Measurements from ENCODE around the gene ZBTB20.

ZBTB20 gene

DNA sequence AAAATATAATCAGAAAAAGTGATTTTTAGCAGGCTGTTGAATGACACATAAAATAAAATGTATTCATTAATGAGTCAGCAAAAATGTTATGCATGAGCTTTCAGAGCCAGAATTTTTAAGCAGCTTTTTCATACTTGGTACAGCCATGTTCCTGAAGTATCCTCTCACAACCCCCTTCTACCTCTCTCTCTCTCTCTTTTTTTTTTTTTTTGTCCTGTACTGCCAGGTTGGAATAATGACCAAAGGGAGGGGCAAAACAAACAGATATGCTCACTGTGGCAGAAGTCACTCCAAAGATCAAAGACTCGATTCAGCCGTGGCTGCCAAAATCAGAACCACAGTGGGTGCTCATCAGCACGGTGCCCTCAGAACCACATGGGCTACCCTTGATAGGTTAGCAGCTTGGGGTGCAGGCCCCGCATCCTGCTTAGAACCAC lies 383.0 kb downstream of the ZBTB20 start:
- peak; percentile 23 for DNase-seq (ENCODE audit: low read depth)
- TF ChIP-seq, protein P1, sequence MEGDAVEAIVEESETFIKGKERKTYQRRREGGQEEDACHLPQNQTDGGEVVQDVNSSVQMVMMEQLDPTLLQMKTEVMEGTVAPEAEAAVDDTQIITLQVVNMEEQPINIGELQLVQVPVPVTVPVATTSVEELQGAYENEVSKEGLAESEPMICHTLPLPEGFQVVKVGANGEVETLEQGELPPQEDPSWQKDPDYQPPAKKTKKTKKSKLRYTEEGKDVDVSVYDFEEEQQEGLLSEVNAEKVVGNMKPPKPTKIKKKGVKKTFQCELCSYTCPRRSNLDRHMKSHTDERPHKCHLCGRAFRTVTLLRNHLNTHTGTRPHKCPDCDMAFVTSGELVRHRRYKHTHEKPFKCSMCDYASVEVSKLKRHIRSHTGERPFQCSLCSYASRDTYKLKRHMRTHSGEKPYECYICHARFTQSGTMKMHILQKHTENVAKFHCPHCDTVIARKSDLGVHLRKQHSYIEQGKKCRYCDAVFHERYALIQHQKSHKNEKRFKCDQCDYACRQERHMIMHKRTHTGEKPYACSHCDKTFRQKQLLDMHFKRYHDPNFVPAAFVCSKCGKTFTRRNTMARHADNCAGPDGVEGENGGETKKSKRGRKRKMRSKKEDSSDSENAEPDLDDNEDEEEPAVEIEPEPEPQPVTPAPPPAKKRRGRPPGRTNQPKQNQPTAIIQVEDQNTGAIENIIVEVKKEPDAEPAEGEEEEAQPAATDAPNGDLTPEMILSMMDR (conservative IDR thresholded peaks at IDR 0.05; ENCODE audit: control insufficient read depth, insufficient read depth, low read depth, low read length): no peak

DNA sequence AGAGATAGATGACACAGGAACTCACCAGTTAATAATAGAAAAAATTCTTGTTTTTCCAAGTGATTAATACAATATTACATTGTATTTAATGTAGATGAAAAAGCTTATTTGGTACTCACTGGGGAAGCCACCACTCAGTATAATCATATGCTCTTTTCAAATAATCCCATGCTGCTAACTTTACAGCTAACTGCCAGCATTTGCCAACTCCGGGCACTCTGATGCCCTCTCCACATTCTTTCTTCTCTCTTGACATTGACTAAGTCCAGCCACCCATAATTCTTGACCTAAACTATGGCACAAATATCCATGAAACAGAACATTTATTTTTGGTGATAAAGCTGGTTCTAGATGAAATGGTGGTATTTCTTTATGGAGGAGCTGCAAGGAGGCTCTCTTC lies 384.9 kb downstream of the ZBTB20 start:
- no peak for DNase-seq (ENCODE audit: low read depth)
- no peak overlapping the region for H3K4me3 ChIP-seq (ENCODE audit: control insufficient read depth, low read depth, low read length)
- TF ChIP-seq, protein P1 (conservative IDR thresholded peaks at IDR 0.05; ENCODE audit: control insufficient read depth, insufficient read depth, low read depth, low read length): no peak

More for the DNA sequence above, 383.0 kb downstream of the ZBTB20 start:
- no peak overlapping the region for H3K4me3 ChIP-seq (ENCODE audit: control insufficient read depth, low read depth, low read length)

DNA sequence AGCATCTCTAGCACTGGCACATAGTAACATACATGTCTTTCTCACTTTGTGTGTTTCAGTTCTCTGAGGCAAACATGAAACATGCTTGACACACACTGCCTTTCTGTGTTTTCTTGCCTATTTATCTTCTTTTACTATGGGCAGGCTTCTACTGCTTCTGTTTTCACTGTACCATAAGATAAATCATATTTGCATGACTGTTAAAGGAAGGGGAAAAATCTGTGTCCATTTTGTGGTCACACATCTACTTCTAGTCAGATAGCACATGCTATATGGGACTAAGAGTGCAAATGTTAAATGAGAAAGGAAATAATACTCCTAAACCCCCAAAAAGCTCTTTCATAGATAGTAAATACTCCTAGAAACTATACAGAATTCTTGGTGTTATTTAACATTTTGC lies 386.4 kb downstream of the ZBTB20 start:
- TF ChIP-seq, protein P1 (conservative IDR thresholded peaks at IDR 0.05; ENCODE audit: control insufficient read depth, insufficient read depth, low read depth, low read length): no peak
- no peak overlapping the region for H3K4me3 ChIP-seq (ENCODE audit: control insufficient read depth, low read depth, low read length)
- DNase-seq (ENCODE audit: low read depth): no peak

- peak; percentile 84 for DNase-seq (ENCODE audit: low read depth)
- peak overlapping the region; percentile 54 for H3K4me3 ChIP-seq (ENCODE audit: control insufficient read depth, low read depth, low read length)
- TF ChIP-seq, protein P1 (conservative IDR thresholded peaks at IDR 0.05; ENCODE audit: control insufficient read depth, insufficient read depth, low read depth, low read length): no peak
Observed at GRCh38 chr3:114758831-114759699, 388.0 kb downstream of the ZBTB20 start.

GRCh38 chr3:114756506-114757279 lies 390.4 kb downstream of the ZBTB20 start:
- TF ChIP-seq, protein P1 (conservative IDR thresholded peaks at IDR 0.05; ENCODE audit: control insufficient read depth, insufficient read depth, low read depth, low read length): no peak
- no peak overlapping the region for H3K4me3 ChIP-seq (ENCODE audit: control insufficient read depth, low read depth, low read length)
- peak; percentile 86 for DNase-seq (ENCODE audit: low read depth)

DNA sequence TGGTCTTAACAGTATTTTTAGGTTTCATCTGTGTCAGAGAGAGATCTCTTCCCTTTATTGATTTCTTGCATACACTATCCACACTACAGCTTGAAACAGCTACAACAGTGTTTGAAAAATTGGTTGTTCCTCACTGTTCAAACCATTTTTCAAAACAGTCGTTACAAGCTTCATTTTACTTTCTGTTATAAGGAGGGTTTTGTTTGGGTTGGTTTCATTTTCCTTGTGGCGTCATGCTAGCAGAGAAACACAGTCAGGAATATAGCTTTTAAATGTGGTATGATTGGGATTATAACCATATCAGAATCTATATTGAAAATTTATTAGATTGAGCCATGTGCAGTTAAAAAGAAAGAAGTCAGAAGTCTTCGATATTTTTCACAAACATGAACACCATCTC lies 400.6 kb downstream of the ZBTB20 start:
- peak; percentile 32 for DNase-seq (ENCODE audit: low read depth)
- TF ChIP-seq, protein P1 (conservative IDR thresholded peaks at IDR 0.05; ENCODE audit: control insufficient read depth, insufficient read depth, low read depth, low read length): no peak
- peak overlapping the region; percentile 5 for H3K4me3 ChIP-seq (ENCODE audit: control insufficient read depth, low read depth, low read length)
